K562 (cell line): Measurements from ENCODE around the gene ARID3A. TPM values are rescaled to one million over a fixed set of nuclear protein-coding genes. Genes with fewer than 3 reads are reported as not detected.

Source experiments
- BRD4 ChIP-seq: fragments of 200-600 bp; sonication (generic); IDR thresholded peaks from 2 replicates; pipeline ENCODE4 v1.6.1; 2017; ENCODE audit warnings: inconsistent platforms
- HCFC1 ChIP-seq: IDR thresholded peaks from 2 replicates; pipeline ENCODE4 v1.6.1; 2012; ENCODE audit warnings: low read depth, low read length, improper control_type of control experiment
- HDAC1 ChIP-seq, 2 experiments: fragments of 450-650 bp; IDR thresholded peaks; 2 replicates each; pipeline ENCODE4 v1.6.1; 2016 to 2017; ENCODE audit warnings: inconsistent platforms in 1 of 2, mild to moderate bottlenecking in 1 of 2, moderate library complexity in 1 of 2
- KDM4B ChIP-seq, 2 experiments: fragments of 450-650 bp in 1 of 2; sonication (generic) in 1 of 2; IDR thresholded peaks; 2 replicates each; pipeline ENCODE4 v1.6.1; 2016 to 2017; ENCODE audit warnings: borderline replicate concordance in 2 of 2, antibody characterized with exemption in 1 of 2, low read depth in 1 of 2, mild to moderate bottlenecking in 1 of 2
- MLLT1 ChIP-seq, 2 experiments: fragments of 450-650 bp; IDR thresholded peaks; 2 replicates each; pipeline ENCODE4 v1.6.1; 2016
- MTA3 ChIP-seq: fragments of 450-650 bp; formaldehyde crosslinking; IDR thresholded peaks from 2 replicates; pipeline ENCODE4 v1.6.1; 2017; ENCODE audit warnings: mild to moderate bottlenecking, borderline replicate concordance
- NCOA6 ChIP-seq: fragments of 450-650 bp; IDR thresholded peaks from 2 replicates; pipeline ENCODE4 v1.6.1; 2017; ENCODE audit warnings: mild to moderate bottlenecking
- NFRKB ChIP-seq: fragments of 450-650 bp; IDR thresholded peaks from 2 replicates; pipeline ENCODE4 v1.6.1; 2016; ENCODE audit warnings: low read depth
- POLR2AphosphoS5 ChIP-seq: IDR thresholded peaks from 2 replicates; pipeline ENCODE4 v1.6.1; 2011; ENCODE audit warnings: mild to moderate bottlenecking, low read depth, low read length, moderate library complexity; ENCODE audit not compliant: control insufficient read depth, insufficient read depth
- PREB ChIP-seq: sonication (generic); formaldehyde crosslinking; IDR thresholded peaks from 2 replicates; pipeline ENCODE4 v1.8.1; 2023; ENCODE audit warnings: mild to moderate bottlenecking, missing genetic modification reagents
- RBBP5 ChIP-seq: fragments of 200-600 bp; sonication (generic); IDR thresholded peaks from 2 replicates; pipeline ENCODE4 v1.6.1; 2012; ENCODE audit warnings: borderline replicate concordance, mild to moderate bottlenecking, low read length, control low read depth, inconsistent platforms; ENCODE audit not compliant: insufficient read depth, poor library complexity, severe bottlenecking
- RBFOX2 ChIP-seq: fragments of 200-400 bp; formaldehyde crosslinking; IDR thresholded peaks from 2 replicates; pipeline ENCODE4 v1.6.1; 2017; ENCODE audit warnings: low read depth, mild to moderate bottlenecking, low read length, moderate library complexity
- SIN3A ChIP-seq, 2 experiments: fragments of 150-350 bp in 1 of 2; IDR thresholded peaks; 2 replicates each; pipeline ENCODE4 v1.6.1; 2011 to 2016; ENCODE audit warnings: borderline replicate concordance in 2 of 2, low read depth in 2 of 2, low read length in 2 of 2, mild to moderate bottlenecking in 2 of 2, moderate library complexity in 2 of 2; ENCODE audit not compliant: control insufficient read depth in 1 of 2
- SIRT6 ChIP-seq: IDR thresholded peaks from one replicate; pipeline ENCODE4 v1.6.1; 2012; ENCODE audit warnings: low read depth, mild to moderate bottlenecking, control low read depth, inconsistent platforms, low read length, moderate library complexity
- SREBF1 ChIP-seq: fragments of 150-350 bp; IDR thresholded peaks from 2 replicates; pipeline ENCODE4 v1.6.1; 2014; ENCODE audit warnings: antibody characterized with exemption, low read depth, low read length, borderline replicate concordance
- SUPT5H ChIP-seq: fragments of 450-650 bp; IDR thresholded peaks from 2 replicates; pipeline ENCODE4 v1.6.1; 2016
- U2AF2 ChIP-seq: fragments of 200-400 bp; formaldehyde crosslinking; optimal IDR thresholded peaks from 2 replicates; pipeline ENCODE3; 2017; ENCODE audit warnings: low read depth, mild to moderate bottlenecking, low read length
- XRCC3 ChIP-seq: fragments of 450-650 bp; IDR thresholded peaks from 2 replicates; pipeline ENCODE4 v1.6.1; 2017; ENCODE audit warnings: mild to moderate bottlenecking, moderate library complexity
- YY1 ChIP-seq, 3 experiments: IDR thresholded peaks; 2 replicates each; pipeline ENCODE4 v1.6.1; 2011; ENCODE audit warnings: low read length in 2 of 3, mild to moderate bottlenecking in 2 of 3, moderate library complexity in 2 of 3, borderline replicate concordance in 1 of 3, control low read depth in 1 of 3, low read depth in 1 of 3; ENCODE audit not compliant: insufficient read depth in 3 of 3, insufficient replicate concordance in 2 of 3, control insufficient read depth in 1 of 3, insufficient read length in 1 of 3; ENCODE audit errors: extremely low read depth in 1 of 3
- ZBTB2 ChIP-seq: fragments of 450-650 bp; IDR thresholded peaks from 2 replicates; pipeline ENCODE4 v1.6.1; 2016; ENCODE audit warnings: antibody characterized with exemption
- ZBTB7A ChIP-seq: IDR thresholded peaks from 2 replicates; pipeline ENCODE4 v1.6.1; 2011; ENCODE audit warnings: low read depth, mild to moderate bottlenecking, low read length, moderate library complexity, borderline replicate concordance; ENCODE audit not compliant: control insufficient read depth
- ZNF146 ChIP-seq: IDR thresholded peaks from one replicate; pipeline ENCODE4 v1.6.1; 2018; ENCODE audit warnings: missing compliant biosample characterization; ENCODE audit not compliant: unreplicated experiment
- ZNF224 ChIP-seq: sonication (generic); formaldehyde crosslinking; IDR thresholded peaks from 2 replicates; pipeline ENCODE4 v1.8.0; 2022; ENCODE audit warnings: mild to moderate bottlenecking, missing genetic modification reagents
- polyA plus RNA-seq, 8 experiments: library from polyadenylated mRNA; depleted of rRNA in 4 of 8; stranded (reverse) in 5 of 8; unstranded in 3 of 8; fragments of >200 nt; fragmentation: Nextera tagmentation in 2 of 8; fragmentation: Illumina TruSeq in 1 of 8; extraction: Ambion mirVana in 2 of 8; extraction: Trizol in 1 of 8; gene quantifications; 2 replicates each; pipeline versions ENCODE4 v1.2.1 to v1.2.3, GENCODE V29; 2011 to 2014; ENCODE audit warnings: inconsistent platforms in 1 of 8, missing spikeins in 1 of 8
- total RNA-seq, 7 experiments: library from RNA; depleted of rRNA in 6 of 7; stranded (reverse); fragments of >200 nt in 6 of 7; fragmentation: Illumina TruSeq in 2 of 7; extraction: Trizol in 2 of 7; gene quantifications; 2 replicates each; pipeline versions ENCODE4 v1.2.1 to v1.2.3, GENCODE V29; 2011 to 2021; ENCODE audit warnings: low replicate concordance in 1 of 7

Gene ARID3A
- total and polyA plus RNA-seq, 9 of the 15 experiments (the other 6 are each of a cell fraction or from before 2014, with no cell fraction given), result 1.4 to 118 (median 31.2) TPM

GRCh38 chr19:912181-913079 lies 13.4 kb upstream of the ARID3A start (continued):
- TF ChIP-seq ZBTB2, result peak; percentile 77
- peak; percentile 39 for TF ChIP-seq SUPT5H
- TF ChIP-seq NCOA6, result no peak
- TF ChIP-seq U2AF2, result no peak
- TF ChIP-seq HDAC1 (IDR thresholded peaks at IDR 0.05), result peak; percentile 20 to 71; a peak in 2 of 4 replicates
- TF ChIP-seq HCFC1, result no peak
- no peak for TF ChIP-seq ZNF146 (CRISPR knock-in tag)
- TF ChIP-seq NFRKB, result peak; percentile 29; the same call in 1 of the 2 replicates
- 0 out of 2 replicates have a peak, but pooled peaks have one; percentile 29 for TF ChIP-seq BRD4
- peak; percentile 83 for TF ChIP-seq ZBTB7A
- TF ChIP-seq YY1 (IDR thresholded peaks at IDR 0.05; ENCODE audit: borderline replicate concordance in 1 of 3, control insufficient read depth in 1 of 3, extremely low read depth in 1 of 3, insufficient read depth in 3 of 3, insufficient read length in 1 of 3, insufficient replicate concordance in 2 of 3, low read depth in 1 of 3, low read length in 2 of 3), result peak in 1 of 3 experiments; percentile 44
- no peak for TF ChIP-seq XRCC3
- no peak for TF ChIP-seq SREBF1
- no peak for TF ChIP-seq PREB (CRISPR knock-in tag)
- TF ChIP-seq SIRT6, result no peak
- TF ChIP-seq MLLT1 (IDR thresholded peaks at IDR 0.05), result peak in 1 of 2 experiments; percentile 32; a peak in 1 of 4 replicates
- peak; percentile 53 for TF ChIP-seq RBFOX2
- TF ChIP-seq SIN3A (IDR thresholded peaks at IDR 0.05; ENCODE audit: borderline replicate concordance in 2 of 2, control insufficient read depth in 1 of 2, low read depth in 2 of 2, low read length in 2 of 2), result peak; percentile 27 to 69; a peak in 1 of 4 replicates
- no peak for TF ChIP-seq ZNF224 (CRISPR knock-in tag)
- TF ChIP-seq KDM4B (IDR thresholded peaks at IDR 0.05; ENCODE audit: borderline replicate concordance in 2 of 2, low read depth in 1 of 2), result 0 out of 4 replicates have a peak, but pooled peaks of 1 of the 2 experiments have one; percentile 32
- TF ChIP-seq POLR2AphosphoS5, result peak; percentile 51
- no peak for TF ChIP-seq MTA3
- peak; percentile 15 for TF ChIP-seq RBBP5
